ENCODE results near the gene USP54.
"Not testable (repeated sequence)": the region's sequence is repeated elsewhere in the genome, so short reads cannot be mapped to it uniquely, and the experiment has no call there.

USP54 gene

GRCh38 chr10:73627300-73627699 is 36.2 kb upstream of the USP54 start:
- no peak for TF ChIP-seq CTCF (IDR thresholded peaks at IDR 0.05; ENCODE audit: low read depth, low read length)
- DNase-seq (ENCODE audit: extremely low read depth, low read depth), result no peak

GRCh38 chr10:73625884-73626752 is 35.0 kb upstream of the USP54 start:
- TF ChIP-seq CTCF (IDR thresholded peaks at IDR 0.05; ENCODE audit: low read depth, low read length), result no peak
- peak; percentile 93 for DNase-seq (ENCODE audit: extremely low read depth, low read depth)

- no peak for TF ChIP-seq CTCF (IDR thresholded peaks at IDR 0.05; ENCODE audit: low read depth, low read length)
- DNase-seq (ENCODE audit: extremely low read depth, low read depth), result no peak
Observed at GRCh38 chr10:73625004-73625883, 34.1 kb upstream of the USP54 start.

- TF ChIP-seq CTCF (IDR thresholded peaks at IDR 0.05; ENCODE audit: low read depth, low read length), result no peak
- DNase-seq (ENCODE audit: extremely low read depth, low read depth), result no peak
Observed at GRCh38 chr10:73623056-73623455, 31.9 kb upstream of the USP54 start.

GRCh38 chr10:73620974-73621373 is 29.8 kb upstream of the USP54 start:
- not testable (repeated sequence) for DNase-seq (ENCODE audit: extremely low read depth, low read depth)

GRCh38 chr10:73617143-73617542 is 26.0 kb upstream of the USP54 start:
- not testable (repeated sequence) for DNase-seq (ENCODE audit: extremely low read depth, low read depth)

- no peak for DNase-seq (ENCODE audit: extremely low read depth, low read depth)
Observed at GRCh38 chr10:73614720-73615119, 23.6 kb upstream of the USP54 start.

More at GRCh38 chr10:73614720-73615119, 23.6 kb upstream of the USP54 start:
- no peak for TF ChIP-seq CTCF (IDR thresholded peaks at IDR 0.05; ENCODE audit: low read depth, low read length)

All from AG09319 (cell line).